Thyroid gland (tissue), 4 donors: ENCODE results near the gene CPT1C. TPM values are rescaled to one million over a fixed set of nuclear protein-coding genes. Genes with fewer than 3 reads are reported as not detected.

Experiments
- DNase-seq, 2 donors: peaks; one replicate each; pipeline ENCODE4 v3.0.0-alpha.2; 2019
- H3K27ac ChIP-seq, 3 donors: fragments of 200-600 bp; sonication (generic); 1 replicate in 2 of 3; 2 replicates in 1 of 3; pipeline ENCODE4 v1.5.1; 2016 to 2019; ENCODE audit warnings: mild to moderate bottlenecking in 1 of 3, moderate library complexity in 1 of 3
- H3K27me3 ChIP-seq: fragments of 200-600 bp; sonication (generic); one replicate; pipeline ENCODE4 v1.5.1; 2019
- H3K36me3 ChIP-seq, 2 donors: fragments of 200-600 bp; sonication (generic); one replicate each; pipeline ENCODE4 v1.5.1; 2016 to 2019
- H3K4me1 ChIP-seq, 2 donors: fragments of 200-600 bp; sonication (generic); one replicate each; pipeline ENCODE4 v1.5.1; 2017 to 2019
- H3K4me3 ChIP-seq, 3 donors: fragments of 200-600 bp; sonication (generic); replicated peaks in 1 of 3; 1 replicate in 2 of 3; 2 replicates in 1 of 3; pipeline ENCODE4 v1.5.1; 2016; ENCODE audit warnings: mild to moderate bottlenecking in 1 of 3
- H3K9me3 ChIP-seq: fragments of 200-600 bp; sonication (generic); one replicate; pipeline ENCODE4 v1.5.1; 2017
- POLR2A ChIP-seq, 2 donors: fragments of 450-650 bp; IDR thresholded peaks; one replicate each; pipeline ENCODE4 v1.6.1; 2017; ENCODE audit warnings: antibody characterized with exemption in 2 of 2, mild to moderate bottlenecking in 2 of 2, moderate library complexity in 1 of 2
- WGBS, 2 donors: methylation state at CpG; one replicate each; pipeline ENCODE4 v1.1.5; 2017; 5-methylcytosine and 5-hydroxymethylcytosine counted together
- intact Hi-C: fragments of 100-400 bp; cut with DNase I; formaldehyde crosslinking; loops from one replicate; pipeline ENCODE4 v1.15.1; 2023
- total RNA-seq, 4 donors: library from RNA; depleted of rRNA; stranded (reverse); fragments of >200 nt; gene quantifications; one replicate each; pipeline ENCODE4 v1.2.3, GENCODE V29; 2016
- TF ChIP-seq, protein P1 (sequence below), 6 experiments: fragments of 200-600 bp in 3 of 6; fragments of 450-650 bp in 3 of 6; sonication (generic) in 3 of 6; IDR thresholded peaks; one replicate each; pipeline ENCODE4 v1.5.1; 2016 to 2019; ENCODE audit warnings: antibody characterized with exemption in 6 of 6, mild to moderate bottlenecking in 2 of 6, inconsistent platforms in 1 of 6, moderate library complexity in 1 of 6

Gene CPT1C
- total RNA-seq, 4 donors from 2014 or later = 1.9 to 3.9 (median 2.6) TPM

DNA sequence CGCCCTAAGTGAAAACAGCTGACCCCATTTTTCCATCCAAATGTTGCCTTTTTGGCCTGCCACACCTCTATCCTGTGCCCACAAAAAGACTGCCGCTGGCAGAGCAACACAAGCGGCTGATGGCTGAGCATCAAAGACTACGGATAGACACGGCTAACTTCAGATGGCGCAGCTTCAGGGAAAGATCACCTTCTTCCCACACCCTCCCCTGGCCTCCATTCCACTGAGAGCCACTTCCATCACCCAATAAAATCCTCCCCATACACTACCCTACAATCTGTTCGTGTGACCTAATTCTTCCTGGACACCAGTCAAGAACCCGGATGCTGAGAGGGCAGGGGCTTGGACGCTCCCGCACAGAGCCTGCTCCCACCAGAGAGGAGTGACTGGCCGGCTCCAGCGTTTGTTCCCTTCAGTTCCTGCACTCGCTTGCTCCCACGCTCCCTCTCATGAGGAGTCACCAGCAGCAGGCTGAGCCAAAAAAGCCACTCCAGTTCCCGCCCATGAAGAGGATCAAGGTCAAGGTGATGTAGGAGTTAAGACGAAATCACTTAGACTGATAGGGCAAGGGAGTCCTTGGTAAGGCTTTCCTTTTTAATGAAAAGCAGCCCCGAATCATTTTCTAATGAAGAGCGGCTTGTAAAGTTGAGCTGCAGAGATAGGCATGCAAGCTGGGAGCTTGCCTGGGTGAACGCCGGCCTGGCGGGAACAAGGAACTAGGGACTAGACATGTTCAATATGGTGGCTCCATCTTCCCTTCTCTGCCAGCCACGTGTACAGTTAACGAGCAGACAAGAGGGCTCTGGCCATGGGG is 36.5 kb downstream of the CPT1C start:
- no peaks in the 10 kb centered on the region for H3K9me3 ChIP-seq
- TF ChIP-seq, protein P1, sequence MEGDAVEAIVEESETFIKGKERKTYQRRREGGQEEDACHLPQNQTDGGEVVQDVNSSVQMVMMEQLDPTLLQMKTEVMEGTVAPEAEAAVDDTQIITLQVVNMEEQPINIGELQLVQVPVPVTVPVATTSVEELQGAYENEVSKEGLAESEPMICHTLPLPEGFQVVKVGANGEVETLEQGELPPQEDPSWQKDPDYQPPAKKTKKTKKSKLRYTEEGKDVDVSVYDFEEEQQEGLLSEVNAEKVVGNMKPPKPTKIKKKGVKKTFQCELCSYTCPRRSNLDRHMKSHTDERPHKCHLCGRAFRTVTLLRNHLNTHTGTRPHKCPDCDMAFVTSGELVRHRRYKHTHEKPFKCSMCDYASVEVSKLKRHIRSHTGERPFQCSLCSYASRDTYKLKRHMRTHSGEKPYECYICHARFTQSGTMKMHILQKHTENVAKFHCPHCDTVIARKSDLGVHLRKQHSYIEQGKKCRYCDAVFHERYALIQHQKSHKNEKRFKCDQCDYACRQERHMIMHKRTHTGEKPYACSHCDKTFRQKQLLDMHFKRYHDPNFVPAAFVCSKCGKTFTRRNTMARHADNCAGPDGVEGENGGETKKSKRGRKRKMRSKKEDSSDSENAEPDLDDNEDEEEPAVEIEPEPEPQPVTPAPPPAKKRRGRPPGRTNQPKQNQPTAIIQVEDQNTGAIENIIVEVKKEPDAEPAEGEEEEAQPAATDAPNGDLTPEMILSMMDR (IDR thresholded peaks at IDR 0.05) = no peak
- no peak for TF ChIP-seq POLR2A (IDR thresholded peaks at IDR 0.05)
- no peaks in the 10 kb centered on the region for H3K27me3 ChIP-seq
- H3K4me3 ChIP-seq = no peak overlapping the region
- DNase-seq = peak in 1 of 2 donors; percentile 8
- intact Hi-C loops = no loop called here
- WGBS, 2 donors = 62 to 69% methylated on average over 23 of the region's 23 CpGs
- no peaks in the 10 kb centered on the region for H3K4me1 ChIP-seq
- no peak overlapping the region for H3K27ac ChIP-seq
- no peaks in the 10 kb centered on the region for H3K36me3 ChIP-seq

DNA sequence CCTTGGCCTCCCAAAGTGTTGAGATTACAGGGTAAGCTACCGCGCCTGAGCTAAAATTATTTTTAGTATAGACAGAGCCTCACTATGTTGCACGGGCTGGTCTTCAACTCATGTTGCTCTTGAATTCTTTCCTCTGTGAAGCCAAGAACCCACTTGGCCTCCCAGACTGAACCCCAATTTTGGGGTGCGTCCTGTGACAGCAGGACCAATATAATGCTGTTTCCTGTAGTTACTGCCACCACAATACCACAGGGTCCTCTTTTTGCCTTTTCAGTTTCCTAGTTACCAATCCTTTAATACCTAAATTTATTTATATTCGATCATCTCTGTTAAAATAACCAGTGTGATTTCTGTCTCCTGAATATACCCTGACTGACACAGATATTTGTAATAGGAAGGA is 39.2 kb downstream of the CPT1C start:
- DNase-seq = no peak
- Histone ChIP-seq H3K27ac (no peak overlapping the region), H3K4me1 (no peaks in the 10 kb centered on the region), H3K9me3 (no peaks in the 10 kb centered on the region), H3K4me3 (no peak overlapping the region), H3K27me3 (no peaks in the 10 kb centered on the region), H3K36me3 (no peaks in the 10 kb centered on the region)
- intact Hi-C loops = no loop called here
- no peak for TF ChIP-seq POLR2A (IDR thresholded peaks at IDR 0.05)
- TF ChIP-seq, protein P1 (IDR thresholded peaks at IDR 0.05) = no peak
- 87 to 93% methylated on average over 5 of the region's 5 CpGs for WGBS, 2 donors

DNA sequence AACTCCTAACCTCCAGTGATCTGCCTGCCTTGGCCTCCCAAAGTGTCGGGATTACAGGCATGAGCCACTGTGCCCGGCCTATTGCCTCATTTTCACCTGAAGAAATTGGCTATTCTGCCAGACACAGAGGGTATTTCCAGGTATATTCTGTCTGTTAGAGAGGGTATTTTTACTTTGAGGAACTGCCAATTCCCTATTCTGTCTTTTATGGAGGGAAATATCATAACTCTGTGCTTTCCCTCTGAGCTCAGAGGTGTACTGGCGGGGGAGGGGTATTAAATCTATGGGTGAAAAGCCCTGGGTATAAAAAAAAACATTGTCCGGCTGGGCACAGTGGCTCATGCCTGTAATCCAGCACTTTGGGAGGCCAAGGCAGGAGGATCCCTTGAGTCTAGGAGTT is 47.4 kb downstream of the CPT1C start:
- intact Hi-C loops = no loop called here
- Histone ChIP-seq H3K27ac (no peak overlapping the region), H3K36me3 (no peaks in the 10 kb centered on the region), H3K9me3 (no peaks in the 10 kb centered on the region), H3K4me3 (no peak overlapping the region), H3K4me1 (no peaks in the 10 kb centered on the region), H3K27me3 (no peaks in the 10 kb centered on the region)
- 77 to 85% methylated on average over 4 of the region's 4 CpGs for WGBS, 2 donors
- no peak for DNase-seq
- no peak for TF ChIP-seq POLR2A (IDR thresholded peaks at IDR 0.05)
- TF ChIP-seq, protein P1 (IDR thresholded peaks at IDR 0.05) = no peak

DNA sequence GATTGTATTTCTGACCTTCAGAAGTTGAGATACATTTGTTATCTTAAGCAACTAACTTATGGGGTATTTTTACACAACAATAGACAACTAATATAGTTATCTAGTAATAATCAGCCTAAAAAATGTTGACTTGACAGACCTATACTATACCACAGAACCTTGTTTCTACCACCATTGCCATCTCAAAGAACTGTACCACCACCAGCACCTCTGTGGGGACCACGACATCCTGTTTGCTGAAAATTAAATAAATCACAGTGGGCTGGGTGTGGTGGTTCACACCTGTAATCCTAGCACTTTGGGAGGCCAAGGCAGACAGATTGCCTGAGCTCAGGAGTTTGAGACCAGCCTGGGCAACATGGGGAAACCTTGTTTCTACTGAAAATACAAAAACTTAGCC is 48.2 kb downstream of the CPT1C start:
- intact Hi-C loops = no loop called here
- no peaks in the 10 kb centered on the region for H3K4me1 ChIP-seq
- H3K4me3 ChIP-seq = no peak overlapping the region
- no peaks in the 10 kb centered on the region for H3K36me3 ChIP-seq
- DNase-seq = no peak
- no peaks in the 10 kb centered on the region for H3K9me3 ChIP-seq
- 82 to 89% methylated on average over 1 of the region's 1 CpG for WGBS, 2 donors
- no peaks in the 10 kb centered on the region for H3K27me3 ChIP-seq
- H3K27ac ChIP-seq = no peak overlapping the region
- TF ChIP-seq, protein P1 (IDR thresholded peaks at IDR 0.05) = no peak
- TF ChIP-seq POLR2A (IDR thresholded peaks at IDR 0.05) = no peak

DNA sequence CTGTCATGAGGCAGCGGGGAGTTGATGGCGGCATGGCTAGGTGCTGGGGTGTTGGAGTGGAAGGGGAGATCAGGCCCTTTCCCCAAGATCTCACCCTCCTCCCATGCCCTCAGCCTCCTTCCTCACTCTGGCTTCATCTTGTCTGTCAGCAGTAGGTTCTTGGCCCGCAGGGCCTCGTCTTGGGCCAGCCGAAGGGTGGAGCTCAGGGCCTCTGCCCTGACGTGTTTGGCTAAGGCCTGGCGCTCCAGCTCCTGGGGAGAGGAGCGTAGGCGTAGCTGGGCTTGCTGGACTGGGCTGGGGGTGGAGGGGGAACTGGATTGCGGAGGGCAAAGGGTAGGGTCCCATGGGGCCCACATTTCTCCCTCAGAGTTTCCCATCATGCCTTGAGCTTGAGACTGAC is 49.0 kb downstream of the CPT1C start:
- intact Hi-C loops = no loop called here
- H3K4me1 ChIP-seq = no peaks in the 10 kb centered on the region
- H3K9me3 ChIP-seq = no peaks in the 10 kb centered on the region
- no peak for DNase-seq
- H3K27me3 ChIP-seq = no peaks in the 10 kb centered on the region
- no peaks in the 10 kb centered on the region for H3K36me3 ChIP-seq
- H3K27ac ChIP-seq = no peak overlapping the region
- 74 to 92% methylated on average over 4 to 5 of the region's 10 CpGs for WGBS, 2 donors
- no peak for TF ChIP-seq POLR2A (IDR thresholded peaks at IDR 0.05)
- TF ChIP-seq, protein P1 (IDR thresholded peaks at IDR 0.05) = no peak
- no peak overlapping the region for H3K4me3 ChIP-seq
